DOHH2 (cell line): Measurements from ENCODE around the gene GYG1.

Experiments used
- H3F3A ChIP-seq: fragments of 200-600 bp; sonication (generic), shearing (Covaris generic); 2 replicates; pipeline ENCODE4 v1.6.0; 2016; ENCODE audit warnings: antibody characterized with exemption, mild to moderate bottlenecking; ENCODE audit not compliant: control insufficient read depth, insufficient read depth
- H3K27ac ChIP-seq: fragments of 200-600 bp; sonication (generic); 2 replicates; pipeline ENCODE4 v1.5.1; 2014; ENCODE audit warnings: low read depth, mild to moderate bottlenecking, low read length, moderate library complexity
- H3K27me3 ChIP-seq: fragments of 200-600 bp; sonication (generic); 2 replicates; pipeline ENCODE4 v1.6.1; 2014; ENCODE audit warnings: mild to moderate bottlenecking, low read length, mixed read lengths; ENCODE audit not compliant: control insufficient read depth
- H3K36me3 ChIP-seq: fragments of 200-600 bp; sonication (generic); 2 replicates; pipeline ENCODE4 v1.6.1; 2014; ENCODE audit warnings: mild to moderate bottlenecking, low read length, moderate library complexity, mixed read lengths; ENCODE audit not compliant: control insufficient read depth
- H3K4me1 ChIP-seq: fragments of 200-600 bp; sonication (generic); 2 replicates; pipeline ENCODE4 v1.6.1; 2014; ENCODE audit warnings: mild to moderate bottlenecking, low read length, mixed read lengths; ENCODE audit not compliant: control insufficient read depth
- H3K4me2 ChIP-seq: fragments of 200-600 bp; sonication (generic); 2 replicates; pipeline ENCODE4 v1.6.0; 2014; ENCODE audit warnings: mild to moderate bottlenecking, low read length, moderate library complexity
- H3K4me3 ChIP-seq: fragments of 200-600 bp; sonication (generic); 2 replicates; pipeline ENCODE4 v1.5.1; 2014; ENCODE audit warnings: mild to moderate bottlenecking, low read length, mixed read lengths
- H3K79me2 ChIP-seq: fragments of 200-600 bp; sonication (generic); 2 replicates; pipeline ENCODE4 v1.6.1; 2014; ENCODE audit warnings: mild to moderate bottlenecking, low read length, mixed read lengths; ENCODE audit not compliant: control insufficient read depth
- H3K9me2 ChIP-seq: fragments of 200-600 bp; sonication (generic); replicated peaks from 2 replicates; pipeline ENCODE4 v1.6.1; 2014; ENCODE audit warnings: mild to moderate bottlenecking, low read length, mixed read lengths; ENCODE audit not compliant: control insufficient read depth
- H3K9me3 ChIP-seq: fragments of 200-600 bp; sonication (generic); 2 replicates; pipeline ENCODE4 v1.6.1; 2014; ENCODE audit warnings: antibody characterized with exemption, low read length, mixed read lengths; ENCODE audit not compliant: control insufficient read depth, insufficient read depth
- H4K20me1 ChIP-seq: fragments of 200-600 bp; sonication (generic); 2 replicates; pipeline ENCODE4 v1.6.0; 2014; ENCODE audit warnings: low read depth, mild to moderate bottlenecking, antibody characterized with exemption, low read length, moderate library complexity; ENCODE audit not compliant: control insufficient read depth, insufficient read depth
- CTCF ChIP-seq: fragments of 200-600 bp; sonication (generic); IDR thresholded peaks from one replicate; pipeline ENCODE4 v1.5.1; 2014; ENCODE audit warnings: antibody characterized with exemption, mild to moderate bottlenecking, low read depth, low read length; ENCODE audit not compliant: poor library complexity, severe bottlenecking
- EZH2phosphoT487 ChIP-seq: fragments of 200-600 bp; sonication (generic); IDR thresholded peaks from 2 replicates; pipeline ENCODE4 v1.6.1; 2017; ENCODE audit warnings: borderline replicate concordance, mild to moderate bottlenecking, antibody characterized with exemption, low read length, moderate library complexity, mixed read lengths

GYG1 gene

GRCh38 chr3:149058198-149058597 is 66.9 kb downstream of the GYG1 start:
- no peaks in the 10 kb centered on the region for H3K9me3 ChIP-seq
- no peaks in the 10 kb centered on the region for H3K4me1 ChIP-seq
- TF ChIP-seq CTCF (no peak), EZH2phosphoT487 (no peak)
- no peak overlapping the region for H3K27ac ChIP-seq
- H3K4me2 ChIP-seq, result no peak overlapping the region
- no peaks in the 10 kb centered on the region for H3K27me3 ChIP-seq
- H4K20me1 ChIP-seq, result no peaks in the 10 kb centered on the region
- H3K9me2 ChIP-seq, result no peaks in the 10 kb centered on the region
- no peak overlapping the region for H3K4me3 ChIP-seq
- no peaks in the 10 kb centered on the region for H3K79me2 ChIP-seq
- H3K36me3 ChIP-seq, result peaks cover 32% of the 10 kb centered on the region
- H3F3A ChIP-seq, result no peaks in the 10 kb centered on the region

DNA sequence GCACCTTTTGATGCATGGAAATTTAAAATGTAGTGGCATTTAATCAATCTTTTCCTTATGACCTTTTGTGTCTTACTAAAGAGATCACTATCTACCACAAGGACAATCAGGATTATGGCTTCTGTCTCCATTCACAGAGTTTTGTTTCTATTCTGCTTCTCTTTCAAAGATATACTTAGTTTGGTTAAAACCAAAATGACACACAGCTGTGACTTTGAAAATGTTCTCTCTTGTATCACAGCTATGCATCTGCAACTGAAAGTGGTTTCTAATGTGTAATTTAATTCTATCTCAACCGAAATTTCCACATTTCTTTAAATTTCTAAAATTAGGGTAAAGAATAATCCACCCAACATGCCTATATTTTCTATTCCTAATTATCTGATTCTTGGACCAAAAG is 67.3 kb downstream of the GYG1 start:
- no peaks in the 10 kb centered on the region for H3K9me2 ChIP-seq
- H3K36me3 ChIP-seq, result peaks cover 29% of the 10 kb centered on the region
- no peak overlapping the region for H3K27ac ChIP-seq
- H3K4me1 ChIP-seq, result no peaks in the 10 kb centered on the region
- no peaks in the 10 kb centered on the region for H4K20me1 ChIP-seq
- no peak for TF ChIP-seq CTCF
- no peak for TF ChIP-seq EZH2phosphoT487
- no peaks in the 10 kb centered on the region for H3K9me3 ChIP-seq
- no peaks in the 10 kb centered on the region for H3K27me3 ChIP-seq
- H3F3A ChIP-seq, result no peaks in the 10 kb centered on the region
- H3K4me2 ChIP-seq, result no peak overlapping the region
- no peak overlapping the region for H3K4me3 ChIP-seq
- H3K79me2 ChIP-seq, result no peaks in the 10 kb centered on the region

DNA sequence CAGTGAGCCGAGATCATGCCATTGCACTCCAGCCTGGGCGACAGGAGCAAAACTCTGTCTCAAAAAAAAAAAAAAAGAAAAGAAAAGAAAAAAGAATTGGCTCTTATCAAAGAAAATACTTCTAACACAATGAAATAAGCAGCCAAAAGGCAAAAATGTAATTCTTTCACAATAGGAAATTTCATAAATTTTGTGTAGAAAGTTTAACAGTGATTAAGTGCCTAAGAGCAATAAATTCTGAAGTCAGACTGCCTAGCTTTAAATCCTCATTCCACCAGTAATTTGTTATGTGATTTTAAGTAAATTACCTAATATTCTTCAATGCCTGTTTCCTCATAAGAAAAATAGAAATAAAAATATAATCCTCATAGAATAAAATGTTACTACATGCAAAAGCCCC is 70.4 kb downstream of the GYG1 start:
- Histone ChIP-seq H4K20me1 (no peaks in the 10 kb centered on the region), H3F3A (no peaks in the 10 kb centered on the region), H3K4me3 (no peak overlapping the region), H3K4me2 (no peak overlapping the region), H3K79me2 (no peaks in the 10 kb centered on the region), H3K27me3 (no peaks in the 10 kb centered on the region), H3K27ac (no peak overlapping the region), H3K9me2 (no peaks in the 10 kb centered on the region), H3K36me3 (peaks cover 29% of the 10 kb centered on the region), H3K9me3 (no peaks in the 10 kb centered on the region), H3K4me1 (0 out of 2 replicates have a peak, but pooled peaks cover 1% of the 10 kb centered on the region)
- TF ChIP-seq EZH2phosphoT487, result no peak
- TF ChIP-seq CTCF, result no peak

DNA sequence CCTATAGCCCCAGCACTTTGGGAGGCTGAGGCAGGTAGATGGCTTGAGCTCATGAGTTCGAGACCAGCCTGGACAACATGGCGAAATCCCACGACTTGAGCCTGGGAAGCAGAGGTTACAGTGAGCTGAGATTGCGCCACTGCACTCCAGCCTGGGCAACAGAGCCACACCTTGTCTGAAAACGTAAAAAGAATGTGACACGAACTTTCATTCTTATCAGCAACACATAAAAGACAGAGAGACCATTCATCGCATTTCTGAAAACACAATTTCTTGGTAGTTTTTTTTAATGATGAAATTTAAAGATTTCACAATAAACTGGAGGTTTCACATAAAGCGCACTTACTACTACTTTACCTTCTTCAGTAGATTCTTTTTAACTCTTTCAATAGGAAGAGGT is 76.5 kb downstream of the GYG1 start:
- Histone ChIP-seq H3K4me3 (no peak overlapping the region), H4K20me1 (no peaks in the 10 kb centered on the region), H3K4me1 (0 out of 2 replicates have a peak, but pooled peaks cover 3% of the 10 kb centered on the region), H3K27ac (no peak overlapping the region), H3K9me2 (no peaks in the 10 kb centered on the region), H3F3A (no peaks in the 10 kb centered on the region), H3K4me2 (no peak overlapping the region), H3K79me2 (no peaks in the 10 kb centered on the region), H3K9me3 (no peaks in the 10 kb centered on the region), H3K27me3 (no peaks in the 10 kb centered on the region), H3K36me3 (peaks cover 32% of the 10 kb centered on the region)
- no peak for TF ChIP-seq EZH2phosphoT487
- TF ChIP-seq CTCF, result no peak
